HG03469 (cell line): ENCODE measurements around the gene TRPC4AP.

Source experiments
- ATAC-seq: cut with Tn5 transposase; IDR thresholded peaks from one replicate; pipeline ENCODE4 v1.9.1; 2021; ENCODE audit warnings: mild to moderate bottlenecking, moderate library complexity, moderate number of reproducible peaks; ENCODE audit not compliant: unreplicated experiment

TRPC4AP gene

GRCh38 chr20:35017099-35017835 lies 75.3 kb downstream of the TRPC4AP start:
- no peak for ATAC-seq

- ATAC-seq, result no peak
Observed at GRCh38 chr20:35015863-35016193, 76.8 kb downstream of the TRPC4AP start.

- no peak for ATAC-seq
Observed at GRCh38 chr20:35014537-35014936, 78.1 kb downstream of the TRPC4AP start.

GRCh38 chr20:35013421-35014411 lies 78.9 kb downstream of the TRPC4AP start:
- no peak for ATAC-seq

GRCh38 chr20:35012227-35013069 lies 80.2 kb downstream of the TRPC4AP start:
- ATAC-seq, result no peak

- ATAC-seq, result no peak
Observed at GRCh38 chr20:35011589-35012226, 80.9 kb downstream of the TRPC4AP start.

- ATAC-seq, result no peak
Observed at GRCh38 chr20:35010405-35011192, 82.0 kb downstream of the TRPC4AP start.

- no peak for ATAC-seq
Observed at GRCh38 chr20:35009665-35010328, 82.8 kb downstream of the TRPC4AP start.

GRCh38 chr20:35008411-35009342 lies 83.9 kb downstream of the TRPC4AP start:
- ATAC-seq, result no peak

GRCh38 chr20:35007891-35008290 lies 84.7 kb downstream of the TRPC4AP start:
- no peak for ATAC-seq

GRCh38 chr20:35007413-35007812 lies 85.2 kb downstream of the TRPC4AP start:
- ATAC-seq, result no peak

- no peak for ATAC-seq
Observed at GRCh38 chr20:35006531-35006971, 86.1 kb downstream of the TRPC4AP start.

- ATAC-seq, result no peak
Observed at GRCh38 chr20:35006009-35006408, 86.6 kb downstream of the TRPC4AP start.

GRCh38 chr20:35005463-35005961 lies 87.1 kb downstream of the TRPC4AP start:
- ATAC-seq, result no peak

GRCh38 chr20:35004749-35005462 lies 87.7 kb downstream of the TRPC4AP start:
- no peak for ATAC-seq

- ATAC-seq, result no peak
Observed at GRCh38 chr20:35004051-35004725, 88.4 kb downstream of the TRPC4AP start.
